Measurements from ENCODE around the gene PRR5L.

- TF ChIP-seq YY1 (IDR thresholded peaks at IDR 0.05; ENCODE audit: insufficient read depth, insufficient read length) = no peak
- no peak for TF ChIP-seq SUZ12 (IDR thresholded peaks at IDR 0.05; ENCODE audit: extremely low read depth, insufficient read depth, insufficient read length)
These were observed 56.8 kb downstream of the PRR5L start for GRCh38 chr11:36352922-36353321.

Measured in NT2/D1 (cell line).